ENCODE data around the gene MICAL2.

The MICAL2 gene

DNA sequence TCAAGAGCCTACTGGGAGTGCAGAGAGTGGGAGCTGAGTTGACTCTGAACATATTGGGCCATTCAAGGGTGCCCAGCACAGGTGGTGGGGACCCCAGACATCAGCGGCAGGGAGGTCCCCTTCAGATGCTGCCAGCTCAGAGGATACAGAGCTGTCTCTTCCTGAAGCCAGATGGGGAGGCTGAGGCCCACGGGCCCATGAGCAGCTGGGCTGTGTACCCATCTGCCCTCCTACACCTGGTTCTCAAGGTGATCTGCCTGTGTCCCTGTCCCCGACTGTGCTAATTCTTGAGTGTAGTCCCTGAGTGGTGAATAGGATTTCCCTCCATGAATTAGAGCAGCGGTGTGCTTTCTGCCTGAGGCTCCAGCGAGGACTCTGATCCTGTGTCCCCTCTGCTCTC, 76.3 kb downstream of the MICAL2 start:
- DNase-seq (ENCODE audit: low read depth), result no peak
- TF ChIP-seq CTCF (IDR thresholded peaks at IDR 0.05; ENCODE audit: insufficient read depth, low read depth, low read length, missing control alignments), result no peak
- H3K4me3 ChIP-seq (ENCODE audit: low read length), result no peak overlapping the region

GRCh38 chr11:12187399-12187798, 77.0 kb downstream of the MICAL2 start:
- peak; percentile 53 for DNase-seq (ENCODE audit: low read depth)
- no peak overlapping the region for H3K4me3 ChIP-seq (ENCODE audit: low read length)
- no peak for TF ChIP-seq CTCF (IDR thresholded peaks at IDR 0.05; ENCODE audit: insufficient read depth, low read depth, low read length, missing control alignments)

GRCh38 chr11:12188548-12189317, 78.3 kb downstream of the MICAL2 start:
- no peak for TF ChIP-seq CTCF (IDR thresholded peaks at IDR 0.05; ENCODE audit: insufficient read depth, low read depth, low read length, missing control alignments)
- no peak overlapping the region for H3K4me3 ChIP-seq (ENCODE audit: low read length)
- peak; percentile 43 for DNase-seq (ENCODE audit: low read depth)

- TF ChIP-seq CTCF (IDR thresholded peaks at IDR 0.05; ENCODE audit: insufficient read depth, low read depth, low read length, missing control alignments), result peak; percentile 50
- H3K4me3 ChIP-seq (ENCODE audit: low read length), result no peak overlapping the region
- peak; percentile 98 for DNase-seq (ENCODE audit: low read depth)
Observed at GRCh38 chr11:12189543-12190235, 79.3 kb downstream of the MICAL2 start.

DNA sequence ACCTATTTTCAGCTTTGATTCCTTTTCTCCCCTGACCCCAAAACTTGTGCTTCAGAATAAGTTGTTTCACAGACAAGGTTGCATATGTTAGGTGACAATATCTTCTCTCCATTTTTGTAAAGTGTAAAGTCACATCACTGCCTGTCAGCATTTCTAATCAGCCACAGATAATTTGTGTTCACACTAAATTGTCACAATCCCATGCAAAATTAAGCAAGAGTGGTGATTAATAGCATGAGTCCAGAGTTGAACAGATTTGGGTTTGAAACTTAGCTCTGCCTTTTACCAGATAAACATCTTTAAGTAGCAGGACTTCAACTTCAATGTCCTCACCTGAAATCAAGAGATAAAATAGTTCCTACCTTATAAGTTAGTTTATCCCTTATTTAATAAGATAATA, 80.1 kb downstream of the MICAL2 start:
- TF ChIP-seq CTCF (IDR thresholded peaks at IDR 0.05; ENCODE audit: insufficient read depth, low read depth, low read length, missing control alignments), result no peak
- DNase-seq (ENCODE audit: low read depth), result peak; percentile 59
- no peak overlapping the region for H3K4me3 ChIP-seq (ENCODE audit: low read length)

- no peak overlapping the region for H3K4me3 ChIP-seq (ENCODE audit: low read length)
- no peak for DNase-seq (ENCODE audit: low read depth)
- no peak for TF ChIP-seq CTCF (IDR thresholded peaks at IDR 0.05; ENCODE audit: insufficient read depth, low read depth, low read length, missing control alignments)
Observed at GRCh38 chr11:12192794-12193514, 82.6 kb downstream of the MICAL2 start.

All from epithelial cell of esophagus (primary cell).